ENCODE data around the gene ACAN. TPM values are rescaled to one million over a fixed set of nuclear protein-coding genes. Genes with fewer than 3 reads are reported as not detected.

Gene ACAN
- total and polyA plus RNA-seq, 9 of the 15 experiments (the other 6 are each of a cell fraction or from before 2014, with no cell fraction given), result not detected

DNA sequence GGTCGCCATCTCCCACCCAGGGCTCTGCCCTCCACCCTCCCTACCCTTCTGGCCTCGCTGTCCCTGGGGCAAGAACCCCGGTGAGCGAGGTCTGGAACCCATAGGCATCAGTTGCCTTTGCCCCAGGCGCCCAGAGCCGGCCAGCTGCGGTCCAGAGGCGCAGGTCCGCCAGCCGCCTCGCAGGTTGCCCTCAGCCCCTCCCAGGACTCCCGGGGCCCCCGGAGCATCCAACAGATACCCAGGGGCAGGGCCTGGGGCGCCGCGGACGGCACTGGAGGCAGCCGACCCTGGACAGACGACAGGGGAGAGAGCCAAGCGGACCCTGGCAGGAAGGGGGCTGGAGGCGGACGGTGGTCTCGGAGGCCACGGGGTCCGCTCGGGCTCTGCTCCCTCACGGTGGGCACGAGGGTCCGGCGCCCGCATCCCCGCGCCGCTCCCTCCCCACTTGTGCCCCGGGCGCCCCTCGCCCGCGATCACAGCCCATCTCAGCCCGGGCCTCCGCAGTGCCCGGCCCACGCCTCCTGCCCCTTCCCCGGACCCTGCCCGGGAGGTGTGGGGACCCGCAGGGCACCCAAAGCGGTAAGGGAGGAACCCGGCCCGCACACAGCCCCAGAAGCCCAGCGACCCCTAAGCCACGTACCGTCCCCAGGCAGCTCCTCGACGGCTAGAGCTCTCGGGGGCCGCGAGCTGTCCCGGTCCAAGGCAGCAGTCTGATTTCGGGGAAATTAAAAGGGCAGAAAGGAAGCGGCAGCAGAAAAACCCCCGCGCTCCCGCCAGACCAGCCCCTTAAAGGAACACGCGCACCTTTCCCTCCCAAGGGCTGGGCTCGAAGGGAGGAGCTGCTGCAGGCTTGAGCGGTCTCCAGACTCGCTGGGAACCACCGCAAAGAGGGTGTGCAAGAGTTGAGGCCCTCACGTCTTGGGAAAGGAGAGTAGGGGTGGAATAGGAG lies 91.9 kb downstream of the ACAN start, which contains the start of gene HAPLN3:
Gene HAPLN3 (minus strand): TSS at position 726 of the 949 bp plus-strand sequence. CDS start 8,246 bp downstream, outside the sequence.
- 36% methylated on average over 47 of the region's 70 CpGs for whole genome bisulfite sequencing (ENCODE audit: insufficient coverage, low coverage, missing lambda C conversion rate)
- DNase-seq (ENCODE audit: extremely low read depth in 1 of 4, low spot score in 3 of 4) (peak in 2 of 4 experiments; percentile 57), FAIRE-seq (no peak), ATAC-seq (peak; percentile 49)
- Histone ChIP-seq H3K27me3 (ENCODE audit: control insufficient read depth in 2 of 2, insufficient read depth in 2 of 2, low read length in 2 of 2) (no peaks in the 10 kb centered on the region; a peak in 1 of 5 replicates), H4K20me1 (replicated peaks; ENCODE audit: control insufficient read depth, insufficient read depth, low read length) (no peaks in the 10 kb centered on the region), H3K4me3 (no peak within 1 kb of the TSS; the same call in 1 of the 2 replicates), H2AFZ (ENCODE audit: low read depth, low read length) (peak within 1 kb of the TSS; percentile 53; the same call in 1 of the 2 replicates), H3K9ac (ENCODE audit: insufficient read depth in 1 of 2, low read depth in 2 of 2, low read length in 2 of 2) (peak within 1 kb of the TSS in 1 of 2 experiments; percentile 89; a peak in 2 of 4 replicates), H3K9me1 (ENCODE audit: control insufficient read depth, insufficient read depth, low read length) (no peaks in the 10 kb centered on the region), H3K79me2 (ENCODE audit: control insufficient read depth, insufficient read depth, low read length) (no peaks in the 10 kb centered on the region), H3K27ac (ENCODE audit: extremely low read depth, low read depth, low read length) (no peak within 1 kb of the TSS), H3K4me1 (replicated peaks in 1 of 2; ENCODE audit: control insufficient read depth in 2 of 2, insufficient read depth in 2 of 2, low read length in 2 of 2) (peaks cover 9 to 43% of the 10 kb centered on the region in 2 experiments; a peak in 4 of 5 replicates), H3K4me2 (ENCODE audit: insufficient read depth, low read length) (no peak within 1 kb of the TSS; the same call in 1 of the 2 replicates), H3K9me3 (replicated peaks; ENCODE audit: control insufficient read depth, insufficient read depth, low read depth, low read length) (no peaks in the 10 kb centered on the region), H3K36me3 (ENCODE audit: control insufficient read depth, insufficient read depth, low read length) (peaks cover 8% of the 10 kb centered on the region; the same call in 1 of the 3 replicates)
- intact Hi-C loops (cut with micrococcal nuclease), result loop anchor here (5.0 kb wide), 1 partner anchor 282 kb away; no protein-coding TSS in a partner anchor
- in situ Hi-C loops (cut with MboI), result no loop called here
- ChIA-PET POLR2A (interaction anchor here (0.6 to 1.0 kb wide), 2 partner anchors 15 to 79 kb away, joined by 3 to 6 read pairs; no protein-coding TSS in a partner anchor), CTCF (ENCODE audit: low intra/inter-chr PET ratio) (interaction anchor here (1.1 to 2.6 kb wide), 4 partner anchors 122 to 536 kb away, joined by 3 to 11 read pairs (median 7); no protein-coding TSS in a partner anchor)
- no TSS peak for BruUV-seq (replicated peaks)
- TF ChIP-seq, protein P1, sequence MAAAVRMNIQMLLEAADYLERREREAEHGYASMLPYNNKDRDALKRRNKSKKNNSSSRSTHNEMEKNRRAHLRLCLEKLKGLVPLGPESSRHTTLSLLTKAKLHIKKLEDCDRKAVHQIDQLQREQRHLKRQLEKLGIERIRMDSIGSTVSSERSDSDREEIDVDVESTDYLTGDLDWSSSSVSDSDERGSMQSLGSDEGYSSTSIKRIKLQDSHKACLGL (CRISPR knock-in tag; IDR thresholded peaks at IDR 0.05; ENCODE audit: borderline replicate concordance, poor library complexity, severe bottlenecking), result no peak
- TF ChIP-seq PCBP1 (IDR thresholded peaks at IDR 0.05; ENCODE audit: low read depth, low read length, poor library complexity, severe bottlenecking), result peak; percentile 61
- TF ChIP-seq, protein P2, sequence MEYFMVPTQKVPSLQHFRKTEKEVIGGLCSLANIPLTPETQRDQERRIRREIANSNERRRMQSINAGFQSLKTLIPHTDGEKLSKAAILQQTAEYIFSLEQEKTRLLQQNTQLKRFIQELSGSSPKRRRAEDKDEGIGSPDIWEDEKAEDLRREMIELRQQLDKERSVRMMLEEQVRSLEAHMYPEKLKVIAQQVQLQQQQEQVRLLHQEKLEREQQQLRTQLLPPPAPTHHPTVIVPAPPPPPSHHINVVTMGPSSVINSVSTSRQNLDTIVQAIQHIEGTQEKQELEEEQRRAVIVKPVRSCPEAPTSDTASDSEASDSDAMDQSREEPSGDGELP (CRISPR knock-in tag; IDR thresholded peaks at IDR 0.05; ENCODE audit: borderline replicate concordance), result 0 out of 2 replicates have a peak, but pooled peaks have one; percentile 15
- TF ChIP-seq ZBTB7A (IDR thresholded peaks at IDR 0.05; ENCODE audit: borderline replicate concordance, control insufficient read depth, low read depth, low read length), result peak; percentile 48; the same call in 1 of the 2 replicates
- TF ChIP-seq, protein P3, sequence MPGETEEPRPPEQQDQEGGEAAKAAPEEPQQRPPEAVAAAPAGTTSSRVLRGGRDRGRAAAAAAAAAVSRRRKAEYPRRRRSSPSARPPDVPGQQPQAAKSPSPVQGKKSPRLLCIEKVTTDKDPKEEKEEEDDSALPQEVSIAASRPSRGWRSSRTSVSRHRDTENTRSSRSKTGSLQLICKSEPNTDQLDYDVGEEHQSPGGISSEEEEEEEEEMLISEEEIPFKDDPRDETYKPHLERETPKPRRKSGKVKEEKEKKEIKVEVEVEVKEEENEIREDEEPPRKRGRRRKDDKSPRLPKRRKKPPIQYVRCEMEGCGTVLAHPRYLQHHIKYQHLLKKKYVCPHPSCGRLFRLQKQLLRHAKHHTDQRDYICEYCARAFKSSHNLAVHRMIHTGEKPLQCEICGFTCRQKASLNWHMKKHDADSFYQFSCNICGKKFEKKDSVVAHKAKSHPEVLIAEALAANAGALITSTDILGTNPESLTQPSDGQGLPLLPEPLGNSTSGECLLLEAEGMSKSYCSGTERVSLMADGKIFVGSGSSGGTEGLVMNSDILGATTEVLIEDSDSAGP (CRISPR knock-in tag; IDR thresholded peaks at IDR 0.05), result peak; percentile 89
- TF ChIP-seq, protein P4, sequence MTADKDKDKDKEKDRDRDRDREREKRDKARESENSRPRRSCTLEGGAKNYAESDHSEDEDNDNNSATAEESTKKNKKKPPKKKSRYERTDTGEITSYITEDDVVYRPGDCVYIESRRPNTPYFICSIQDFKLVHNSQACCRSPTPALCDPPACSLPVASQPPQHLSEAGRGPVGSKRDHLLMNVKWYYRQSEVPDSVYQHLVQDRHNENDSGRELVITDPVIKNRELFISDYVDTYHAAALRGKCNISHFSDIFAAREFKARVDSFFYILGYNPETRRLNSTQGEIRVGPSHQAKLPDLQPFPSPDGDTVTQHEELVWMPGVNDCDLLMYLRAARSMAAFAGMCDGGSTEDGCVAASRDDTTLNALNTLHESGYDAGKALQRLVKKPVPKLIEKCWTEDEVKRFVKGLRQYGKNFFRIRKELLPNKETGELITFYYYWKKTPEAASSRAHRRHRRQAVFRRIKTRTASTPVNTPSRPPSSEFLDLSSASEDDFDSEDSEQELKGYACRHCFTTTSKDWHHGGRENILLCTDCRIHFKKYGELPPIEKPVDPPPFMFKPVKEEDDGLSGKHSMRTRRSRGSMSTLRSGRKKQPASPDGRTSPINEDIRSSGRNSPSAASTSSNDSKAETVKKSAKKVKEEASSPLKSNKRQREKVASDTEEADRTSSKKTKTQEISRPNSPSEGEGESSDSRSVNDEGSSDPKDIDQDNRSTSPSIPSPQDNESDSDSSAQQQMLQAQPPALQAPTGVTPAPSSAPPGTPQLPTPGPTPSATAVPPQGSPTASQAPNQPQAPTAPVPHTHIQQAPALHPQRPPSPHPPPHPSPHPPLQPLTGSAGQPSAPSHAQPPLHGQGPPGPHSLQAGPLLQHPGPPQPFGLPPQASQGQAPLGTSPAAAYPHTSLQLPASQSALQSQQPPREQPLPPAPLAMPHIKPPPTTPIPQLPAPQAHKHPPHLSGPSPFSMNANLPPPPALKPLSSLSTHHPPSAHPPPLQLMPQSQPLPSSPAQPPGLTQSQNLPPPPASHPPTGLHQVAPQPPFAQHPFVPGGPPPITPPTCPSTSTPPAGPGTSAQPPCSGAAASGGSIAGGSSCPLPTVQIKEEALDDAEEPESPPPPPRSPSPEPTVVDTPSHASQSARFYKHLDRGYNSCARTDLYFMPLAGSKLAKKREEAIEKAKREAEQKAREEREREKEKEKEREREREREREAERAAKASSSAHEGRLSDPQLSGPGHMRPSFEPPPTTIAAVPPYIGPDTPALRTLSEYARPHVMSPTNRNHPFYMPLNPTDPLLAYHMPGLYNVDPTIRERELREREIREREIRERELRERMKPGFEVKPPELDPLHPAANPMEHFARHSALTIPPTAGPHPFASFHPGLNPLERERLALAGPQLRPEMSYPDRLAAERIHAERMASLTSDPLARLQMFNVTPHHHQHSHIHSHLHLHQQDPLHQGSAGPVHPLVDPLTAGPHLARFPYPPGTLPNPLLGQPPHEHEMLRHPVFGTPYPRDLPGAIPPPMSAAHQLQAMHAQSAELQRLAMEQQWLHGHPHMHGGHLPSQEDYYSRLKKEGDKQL (CRISPR knock-in tag; IDR thresholded peaks at IDR 0.05; ENCODE audit: borderline replicate concordance), result no peak
- TF ChIP-seq TRIM24 (IDR thresholded peaks at IDR 0.05), result no peak

All from K562 (cell line).